ENCODE data around the gene TYMP.

GRCh38 chr22:50532824-50533796, 3.3 kb upstream of the TYMP start:
- TF ChIP-seq CTCF (IDR thresholded peaks at IDR 0.05) (no peak), POLR2A (IDR thresholded peaks at IDR 0.05) (no peak), POLR2AphosphoS5 (IDR thresholded peaks at IDR 0.05) (no peak), EP300 (IDR thresholded peaks at IDR 0.05) (no peak)
